ENCODE data around the gene TMEM269. TPM values are rescaled to one million over a fixed set of nuclear protein-coding genes. Genes with fewer than 3 reads are reported as not detected.

The TMEM269 gene
- not detected for total RNA-seq
- long read RNA-seq, result 0 reads

- intact Hi-C loops (cut with DNase I), result no loop called here
- DNase-seq (peak; percentile 55), ATAC-seq (ENCODE audit: poor library complexity) (peak; percentile 56)
These were observed at the start of gene TMEM269 for GRCh38 chr1:42784946-42785693. Gene TMEM269 (plus strand): TSS chr1:42784991. CDS start chr1:42789894, 4,903 bp downstream.

- intact Hi-C loops (cut with DNase I), result no loop called here
- ATAC-seq (ENCODE audit: poor library complexity) (no peak), DNase-seq (no peak)
These were observed 49.7 kb upstream of the TMEM269 start for GRCh38 chr1:42735056-42735455.

- DNase-seq (no peak), ATAC-seq (ENCODE audit: poor library complexity) (peak; percentile 13)
- intact Hi-C loops (cut with DNase I), result no loop called here
These were observed 49.2 kb upstream of the TMEM269 start for GRCh38 chr1:42735477-42736105.

- intact Hi-C loops (cut with DNase I), result no loop called here
- DNase-seq (no peak), ATAC-seq (ENCODE audit: poor library complexity) (peak; percentile 53)
These were observed 48.6 kb upstream of the TMEM269 start for GRCh38 chr1:42736152-42736551.

DNA sequence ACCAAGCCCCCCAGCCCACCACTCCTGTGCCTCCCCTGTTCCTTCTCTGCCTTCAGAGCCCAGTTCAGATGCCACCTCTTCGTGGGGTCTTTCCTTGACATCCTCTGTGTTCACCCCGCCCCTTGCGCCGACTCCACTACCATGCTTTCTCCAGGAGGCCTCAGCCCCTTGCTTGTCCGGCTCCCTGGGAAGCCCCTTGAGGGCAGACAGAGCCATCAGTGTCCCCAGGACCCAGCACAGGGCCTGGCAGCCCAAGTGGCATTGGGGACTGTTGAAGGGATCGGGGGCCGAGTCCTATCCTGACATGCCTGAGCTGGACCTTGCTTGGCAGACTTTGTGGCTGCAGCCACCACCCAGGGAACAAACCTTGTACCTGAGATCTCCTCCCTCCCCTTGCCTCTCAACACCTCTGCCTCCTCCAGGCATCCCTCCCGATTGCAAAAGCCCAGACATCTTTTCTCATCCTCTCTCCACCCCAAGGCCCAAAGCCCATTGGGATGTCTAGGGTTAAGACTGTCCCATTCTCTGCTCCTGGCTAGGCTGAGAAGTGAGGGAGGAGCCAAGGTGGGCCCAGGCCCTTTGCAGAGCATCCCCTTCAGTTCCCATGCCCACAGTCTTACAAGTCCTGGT, 48.1 kb upstream of the TMEM269 start:
- intact Hi-C loops (cut with DNase I), result no loop called here
- ATAC-seq (ENCODE audit: poor library complexity) (no peak), DNase-seq (no peak)

DNA sequence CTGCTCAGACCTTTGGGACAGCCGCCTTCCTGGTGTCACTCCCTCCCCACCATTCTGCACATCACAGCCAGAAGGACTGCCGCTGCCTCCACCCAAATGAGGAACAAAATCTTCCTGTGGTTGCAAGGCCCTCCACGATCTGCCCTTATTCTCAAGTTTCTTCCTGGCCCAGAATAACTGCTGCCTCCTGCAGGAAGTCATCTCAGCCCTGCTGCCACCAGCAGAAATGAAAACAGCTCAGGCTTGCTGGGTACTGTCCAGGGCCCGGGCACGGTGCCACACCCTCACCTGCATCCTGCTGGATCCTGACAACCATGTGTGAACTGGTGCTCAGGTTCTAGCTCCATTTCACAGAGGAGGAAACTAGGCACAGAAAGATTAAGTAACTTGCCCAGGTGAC, 47.5 kb upstream of the TMEM269 start:
- ATAC-seq (ENCODE audit: poor library complexity) (peak; percentile 54), DNase-seq (no peak)
- intact Hi-C loops (cut with DNase I), result no loop called here

DNA sequence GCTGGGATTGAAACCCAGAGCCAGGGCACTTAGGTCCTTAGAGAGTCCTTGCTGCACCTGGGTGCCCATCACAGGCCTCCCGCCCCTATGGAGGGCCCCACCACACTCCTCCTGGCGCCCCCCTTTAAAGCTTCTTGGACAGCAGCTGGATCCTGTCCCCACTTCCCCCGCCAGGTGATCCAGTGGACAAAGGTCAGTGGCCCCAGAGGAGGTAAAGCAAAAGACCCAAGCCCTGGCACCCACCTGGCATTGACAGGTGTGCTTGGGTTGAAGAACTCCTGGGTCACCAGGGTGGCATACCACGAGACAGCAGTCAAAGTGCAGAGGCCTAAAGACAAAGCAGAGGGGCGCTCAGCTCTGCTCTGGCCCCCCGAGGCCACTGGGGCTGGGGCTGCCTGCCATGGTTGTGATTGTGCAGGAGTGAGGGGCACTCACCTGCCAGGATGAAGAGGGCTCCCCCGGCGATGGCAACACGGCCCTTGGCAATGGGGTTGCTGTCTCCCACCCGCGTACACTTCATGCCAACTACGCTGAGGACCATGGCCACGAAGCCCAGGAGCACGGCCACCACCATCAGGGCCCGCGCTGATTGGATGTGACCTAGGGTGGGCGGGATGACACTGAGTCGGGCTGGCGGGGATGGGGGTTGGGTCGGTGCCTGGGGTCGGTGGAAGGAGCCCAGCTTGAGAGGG, 46.7 kb upstream of the TMEM269 start:
- ATAC-seq (ENCODE audit: poor library complexity), result no peak
- no peak for DNase-seq
- intact Hi-C loops (cut with DNase I), result no loop called here

DNA sequence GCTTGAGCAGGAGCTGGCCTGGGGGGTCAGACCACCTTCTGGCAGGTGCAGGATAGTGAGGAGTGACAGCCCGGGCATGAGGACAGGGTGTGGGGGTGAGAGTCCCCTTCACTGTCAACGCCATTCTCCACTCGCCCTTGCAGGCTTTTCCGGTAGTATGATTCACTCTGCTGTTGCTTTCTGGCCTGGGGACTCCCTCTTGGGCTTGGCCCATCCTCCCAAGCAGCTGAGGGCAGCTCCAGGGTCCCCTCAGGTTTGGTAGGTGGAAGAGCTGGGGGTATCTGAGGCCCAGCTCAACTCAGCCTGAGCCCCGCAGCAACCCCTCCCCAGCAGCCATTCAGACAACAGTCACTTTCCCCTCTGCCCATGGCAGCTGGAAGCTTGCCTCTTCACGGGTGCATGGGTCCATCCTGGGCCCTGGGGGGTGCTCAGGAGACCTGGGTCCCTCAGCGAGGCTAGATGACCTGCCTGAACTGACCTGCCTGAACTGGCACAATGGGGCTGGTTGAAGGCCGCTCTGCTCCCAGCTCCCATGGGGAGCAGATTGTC, 46.0 kb upstream of the TMEM269 start:
- intact Hi-C loops (cut with DNase I), result no loop called here
- DNase-seq, result no peak

DNA sequence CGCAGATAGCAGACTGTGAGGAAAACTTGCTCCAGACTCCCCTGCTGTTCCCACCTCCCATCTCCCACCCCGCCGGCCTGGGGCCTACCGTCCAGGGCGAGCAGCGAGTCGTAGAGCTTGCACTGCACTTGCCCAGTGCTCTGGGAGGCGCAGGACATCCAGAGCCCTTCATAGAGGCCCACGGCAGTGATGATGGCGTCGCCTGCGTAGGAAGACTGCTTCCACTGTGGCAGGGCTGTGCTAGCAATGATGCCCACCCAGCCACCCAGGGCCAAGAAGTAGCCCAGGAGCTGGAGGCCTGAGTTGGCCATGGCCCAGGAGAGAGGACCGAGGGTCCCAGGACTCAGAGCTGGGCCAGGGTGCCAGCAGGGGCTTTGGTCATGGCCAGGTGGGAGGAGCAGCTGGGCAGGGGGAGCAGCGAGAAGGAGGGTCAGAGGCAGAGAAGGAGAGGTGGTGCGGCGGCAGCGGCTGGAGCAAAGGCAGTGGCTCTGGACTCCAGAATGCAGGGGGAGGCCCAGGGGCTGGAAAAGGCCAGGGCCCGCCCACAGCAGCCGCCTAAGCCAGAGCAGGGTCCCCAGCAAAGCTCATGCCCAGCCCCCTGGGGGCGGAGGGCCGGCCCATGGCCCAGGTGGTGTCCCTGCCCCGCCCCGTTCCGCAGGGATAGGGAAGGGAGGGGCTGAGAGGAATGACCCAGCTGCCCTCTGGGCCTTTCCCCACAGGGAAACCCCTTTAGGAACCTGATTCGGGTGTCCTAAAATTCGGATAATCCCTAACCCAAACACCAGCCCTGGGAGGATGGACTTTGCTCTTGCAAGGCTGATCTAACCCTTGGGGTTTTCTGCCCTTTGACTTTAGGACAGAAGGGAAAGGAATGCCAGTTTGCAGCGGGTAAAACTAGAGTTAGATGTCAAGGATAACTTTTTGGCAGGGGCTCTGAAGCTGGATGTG, 44.8 kb upstream of the TMEM269 start, which contains the start of gene CLDN19:
Gene CLDN19, minus strand, starts transcription at position 484 of the 948 bp plus-strand sequence. Its CDS starts 173 bp downstream, at position 311.
- DNase-seq (no peak), ATAC-seq (ENCODE audit: poor library complexity) (no peak)
- intact Hi-C loops (cut with DNase I), result no loop called here

More for the DNA sequence above, 46.0 kb upstream of the TMEM269 start:
- ATAC-seq (ENCODE audit: poor library complexity), result no peak

DNA sequence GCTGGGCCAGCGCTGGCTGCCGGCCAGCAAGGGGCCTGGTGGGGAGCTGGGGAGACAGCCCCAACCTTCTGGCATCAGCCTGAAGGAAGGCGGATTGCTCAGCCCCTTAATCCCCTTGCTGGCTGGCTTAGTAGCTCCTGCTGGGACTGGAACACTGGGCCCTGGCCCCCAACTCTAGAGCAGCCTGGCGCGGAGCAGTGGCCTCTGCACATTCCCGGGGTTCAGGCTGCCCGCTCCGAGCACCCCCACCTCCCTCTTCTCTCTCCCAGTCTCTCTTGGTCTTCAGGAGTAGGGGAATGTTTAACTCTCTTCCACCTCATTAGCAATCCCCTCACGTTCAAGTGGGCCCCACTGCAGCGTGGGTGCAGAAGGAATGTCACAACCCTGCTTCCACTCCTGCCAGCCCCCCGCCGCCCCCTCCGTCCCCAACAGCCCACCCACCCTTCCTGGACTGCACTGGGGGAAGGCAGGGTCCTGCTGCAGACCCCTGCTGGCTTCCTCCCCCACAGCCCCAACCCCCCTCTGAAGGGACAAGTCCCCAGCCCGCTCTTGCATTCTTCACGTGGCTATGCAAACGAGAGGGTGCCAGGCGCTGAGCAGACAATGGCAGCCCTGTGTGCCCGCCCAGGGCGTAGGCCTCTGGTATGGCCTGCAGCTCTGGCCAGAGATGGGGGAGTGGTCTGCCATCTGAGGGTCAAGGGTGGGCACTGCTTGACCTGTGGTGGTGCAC, 43.8 kb upstream of the TMEM269 start:
- intact Hi-C loops (cut with DNase I), result no loop called here
- no peak for ATAC-seq (ENCODE audit: poor library complexity)
- no peak for DNase-seq

DNA sequence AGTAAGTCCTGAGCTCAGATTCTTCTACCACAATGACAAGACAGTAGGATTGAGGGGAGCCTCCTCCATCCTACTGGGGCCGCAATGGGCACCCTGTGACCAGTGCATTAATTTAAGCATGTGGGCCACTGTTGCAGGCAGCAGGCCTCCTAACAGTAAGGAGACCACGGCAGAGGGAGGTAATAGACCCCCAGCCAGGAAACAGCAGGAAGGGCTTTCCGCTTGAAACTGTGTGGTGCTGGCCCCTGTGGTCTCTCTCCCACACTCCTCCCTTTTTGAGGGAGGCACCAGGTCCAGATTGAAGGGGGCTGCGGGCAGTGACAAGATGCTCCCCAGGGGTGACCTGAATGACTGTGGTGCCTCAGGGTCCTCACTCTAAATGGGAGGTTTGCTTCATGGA, 43.1 kb upstream of the TMEM269 start:
- DNase-seq, result no peak
- no peak for ATAC-seq (ENCODE audit: poor library complexity)
- intact Hi-C loops (cut with DNase I), result no loop called here

- intact Hi-C loops (cut with DNase I), result no loop called here
- ATAC-seq (ENCODE audit: poor library complexity) (no peak), DNase-seq (no peak)
These were observed 42.6 kb upstream of the TMEM269 start for GRCh38 chr1:42742141-42742540.

DNA sequence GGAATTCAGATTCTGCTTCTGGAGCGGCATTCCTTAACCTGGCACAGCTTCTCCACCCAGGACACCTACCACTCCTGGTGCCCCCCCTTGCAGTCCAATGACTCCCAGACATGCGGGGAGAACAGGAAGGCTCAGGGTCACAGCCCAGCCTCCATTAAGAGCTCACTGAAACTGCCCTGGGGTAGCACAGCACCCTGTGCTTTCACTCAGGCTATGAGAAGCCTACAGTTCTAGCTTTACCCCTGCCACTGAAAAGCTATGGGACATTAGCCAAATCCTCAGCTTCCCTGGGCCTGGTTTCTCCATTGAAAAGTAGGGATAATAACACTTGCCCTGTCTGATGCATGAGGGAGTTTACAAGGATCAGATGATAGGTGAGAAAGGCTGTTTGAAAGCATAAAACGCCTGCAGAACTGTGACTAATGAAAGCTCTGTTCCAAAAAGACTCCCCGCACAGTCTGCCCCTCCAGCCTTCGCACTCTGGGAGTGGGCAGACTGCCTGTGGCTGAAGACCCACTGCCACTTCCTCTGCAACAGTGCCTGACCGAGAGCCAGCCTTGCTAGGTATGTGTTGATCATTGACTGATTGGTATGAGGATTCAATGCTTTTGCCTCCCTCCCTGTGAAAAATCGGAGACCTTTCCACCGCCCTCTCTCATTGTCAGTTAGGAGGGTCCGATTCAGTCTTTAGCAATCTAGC, 42.0 kb upstream of the TMEM269 start:
- ATAC-seq (ENCODE audit: poor library complexity), result no peak
- no peak for DNase-seq
- intact Hi-C loops (cut with DNase I), result no loop called here

GRCh38 chr1:42743317-42744147, 41.3 kb upstream of the TMEM269 start:
- intact Hi-C loops (cut with DNase I), result no loop called here
- no peak for ATAC-seq (ENCODE audit: poor library complexity)
- DNase-seq, result no peak

- no peak for ATAC-seq (ENCODE audit: poor library complexity)
- intact Hi-C loops (cut with DNase I), result no loop called here
These were observed 40.7 kb upstream of the TMEM269 start for GRCh38 chr1:42744148-42744413.

DNA sequence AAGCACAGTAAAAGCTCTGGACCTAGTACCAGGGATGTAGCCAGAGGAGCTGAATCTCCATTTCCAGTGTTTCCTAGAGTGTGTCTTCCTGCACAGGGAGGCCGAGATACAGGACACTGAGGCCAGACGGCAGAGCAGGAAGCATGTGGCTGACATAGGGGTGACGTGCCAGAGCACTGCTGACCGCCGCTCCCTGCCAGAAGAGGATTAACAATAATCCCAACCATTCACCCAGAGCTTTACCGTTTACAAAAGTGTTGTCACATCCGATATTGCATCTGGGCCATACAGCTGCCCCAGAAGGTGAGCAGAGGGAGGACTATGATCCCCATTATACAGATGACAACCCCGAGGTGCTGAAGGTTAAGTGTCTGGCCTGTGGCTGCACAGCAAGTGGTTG, 38.9 kb upstream of the TMEM269 start:
- ATAC-seq (ENCODE audit: poor library complexity) (no peak), DNase-seq (no peak)

More at GRCh38 chr1:42744148-42744413, 40.7 kb upstream of the TMEM269 start:
- DNase-seq, result no peak

More for the DNA sequence above, 38.9 kb upstream of the TMEM269 start:
- intact Hi-C loops (cut with DNase I), result loop anchor here (5.0 kb wide), 1 partner anchor 169 kb away; no protein-coding TSS in a partner anchor
